GM23248 (cell line): ENCODE measurements around the gene PUM1. TPM values are rescaled to one million over a fixed set of nuclear protein-coding genes. Genes with fewer than 3 reads are reported as not detected.

ENCODE experiments used
- DNase-seq: peaks from one replicate; pipeline ENCODE4 v3.0.0-alpha.2; 2015
- H2AFZ ChIP-seq: fragments of 200-600 bp; sonication (generic); 2 replicates; pipeline ENCODE4 v1.6.1; 2016; ENCODE audit warnings: antibody characterized with exemption
- H3F3A ChIP-seq: fragments of 200-600 bp; sonication (generic); 2 replicates; pipeline ENCODE4 v1.6.1; 2016; ENCODE audit warnings: mild to moderate bottlenecking, antibody characterized with exemption, mixed run types; ENCODE audit not compliant: insufficient read depth
- H3K27ac ChIP-seq: fragments of 200-600 bp; sonication (generic); 2 replicates; pipeline ENCODE4 v1.5.1; 2016; ENCODE audit warnings: mild to moderate bottlenecking
- H3K27me3 ChIP-seq: fragments of 200-600 bp; sonication (generic); replicated peaks from 2 replicates; pipeline ENCODE4 v1.6.1; 2016; ENCODE audit warnings: mild to moderate bottlenecking; ENCODE audit not compliant: insufficient read depth
- H3K36me3 ChIP-seq: fragments of 200-600 bp; sonication (generic); 2 replicates; pipeline ENCODE4 v1.6.1; 2016; ENCODE audit warnings: low read depth, mild to moderate bottlenecking
- H3K4me1 ChIP-seq: fragments of 200-600 bp; sonication (generic); 2 replicates; pipeline ENCODE4 v1.6.1; 2016; ENCODE audit warnings: mild to moderate bottlenecking; ENCODE audit not compliant: insufficient read depth
- H3K4me2 ChIP-seq: fragments of 200-600 bp; sonication (generic); one replicate; pipeline ENCODE4 v1.6.1; 2016; ENCODE audit warnings: mild to moderate bottlenecking; ENCODE audit not compliant: unreplicated experiment
- H3K4me3 ChIP-seq: fragments of 200-600 bp; sonication (generic); 2 replicates; pipeline ENCODE4 v1.5.1; 2016; ENCODE audit warnings: mild to moderate bottlenecking
- H3K79me2 ChIP-seq: fragments of 200-600 bp; sonication (generic); 2 replicates; pipeline ENCODE4 v1.6.1; 2016; ENCODE audit warnings: mild to moderate bottlenecking; ENCODE audit not compliant: insufficient read depth
- H3K9ac ChIP-seq: fragments of 200-600 bp; sonication (generic); 2 replicates; pipeline ENCODE4 v1.6.1; 2016; ENCODE audit warnings: mild to moderate bottlenecking
- H3K9me2 ChIP-seq: fragments of 200-600 bp; sonication (generic); 2 replicates; pipeline ENCODE4 v1.6.1; 2016; ENCODE audit warnings: mixed run types, mild to moderate bottlenecking, moderate library complexity; ENCODE audit not compliant: insufficient read depth
- H3K9me3 ChIP-seq: fragments of 200-600 bp; sonication (generic); one replicate; pipeline ENCODE4 v1.6.1; 2017; ENCODE audit warnings: low read depth
- H4K20me1 ChIP-seq: fragments of 200-600 bp; sonication (generic); 2 replicates; pipeline ENCODE4 v1.6.0; 2016; ENCODE audit not compliant: insufficient read depth
- EZH2 ChIP-seq: fragments of 200-600 bp; sonication (generic); IDR thresholded peaks from 2 replicates; pipeline ENCODE4 v1.6.1; 2018; ENCODE audit warnings: antibody characterized with exemption, mild to moderate bottlenecking; ENCODE audit not compliant: insufficient read depth, poor library complexity, severe bottlenecking
- EZH2phosphoT487 ChIP-seq: fragments of 200-600 bp; sonication (generic); IDR thresholded peaks from 2 replicates; pipeline ENCODE4 v1.6.1; 2018; ENCODE audit warnings: antibody characterized with exemption, moderate library complexity, mild to moderate bottlenecking, low read depth; ENCODE audit not compliant: insufficient read depth
- WGBS, 2 experiments: methylation state at CpG; one replicate each; pipeline ENCODE4 v1.1.6; 2015 to 2017; ENCODE audit warnings: low lambda C conversion rate in 2 of 2, low coverage in 1 of 2; ENCODE audit errors: missing lambda C conversion rate in 2 of 2; 5-methylcytosine and 5-hydroxymethylcytosine counted together
- in situ Hi-C: fragments of 300-500 bp; cut with MboI; formaldehyde crosslinking; loops from 2 replicates; pipeline ENCODE4 v1.15.0; 2020
- polyA plus RNA-seq: library from polyadenylated mRNA; unstranded; fragments of >200 nt; fragmentation: Nextera tagmentation; extraction: Ambion mirVana; gene quantifications from 2 replicates; pipeline ENCODE4 v1.2.1, GENCODE V29; 2016
- total RNA-seq: library from RNA; depleted of rRNA; stranded (reverse); fragments of >200 nt; shearing (Covaris generic); gene quantifications from 2 replicates; pipeline ENCODE4 v1.2.3, GENCODE V29; 2014

Gene PUM1
- total and polyA plus RNA-seq, 2 experiments from 2014 or later = 46.3 to 49.5 TPM

DNA sequence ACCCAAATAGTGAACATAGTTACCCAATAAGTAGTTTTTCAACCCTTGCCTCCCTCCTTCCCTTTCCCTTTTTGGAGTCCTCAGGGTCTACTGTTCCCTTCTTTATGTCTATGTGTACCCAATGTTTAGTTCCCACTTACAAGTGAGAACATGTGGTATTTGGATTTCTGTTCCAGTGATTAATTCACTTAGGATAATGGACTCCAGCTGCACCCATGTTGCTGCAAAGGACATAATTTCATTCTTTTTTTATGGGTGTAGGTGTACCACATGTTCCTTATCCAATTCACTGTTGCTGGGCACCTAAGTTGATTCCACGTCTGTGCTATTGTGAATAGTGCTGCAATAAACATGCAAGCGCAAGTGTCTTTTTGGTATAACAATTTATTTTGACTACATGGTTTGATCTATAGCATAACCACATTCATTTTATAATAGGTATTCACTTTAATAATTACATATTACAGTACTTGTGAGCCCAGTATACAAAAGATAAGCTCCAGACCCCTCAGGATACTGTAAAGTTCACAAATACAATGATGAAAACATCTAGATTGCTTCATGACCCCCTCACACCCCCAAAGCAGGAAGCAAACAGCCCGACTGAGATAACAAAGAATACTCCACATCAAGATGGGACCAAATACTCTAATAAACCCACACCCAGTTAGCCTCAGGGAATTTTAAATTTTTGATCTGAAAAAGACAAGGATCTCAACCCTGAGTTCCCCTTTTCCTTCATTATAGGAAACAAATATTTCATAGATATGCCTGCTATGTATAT lies 45.3 kb downstream of the PUM1 start:
- H3K9me3 ChIP-seq = no peaks in the 10 kb centered on the region
- H3K79me2 ChIP-seq = peaks cover 100% of the 10 kb centered on the region
- no peaks in the 10 kb centered on the region for H3K27me3 ChIP-seq
- peaks cover 8% of the 10 kb centered on the region; the same call in 1 of the 2 replicates for H3K36me3 ChIP-seq
- no peak overlapping the region for H3K4me2 ChIP-seq
- TF ChIP-seq EZH2 (no peak), EZH2phosphoT487 (no peak)
- H3F3A ChIP-seq = peaks cover 18% of the 10 kb centered on the region; the same call in 1 of the 2 replicates
- H3K4me1 ChIP-seq = peaks cover 15% of the 10 kb centered on the region
- DNase-seq = no peak
- H4K20me1 ChIP-seq = peaks cover 24% of the 10 kb centered on the region
- H3K4me3 ChIP-seq = no peak overlapping the region
- no peak overlapping the region for H3K9ac ChIP-seq
- H3K9me2 ChIP-seq = no peaks in the 10 kb centered on the region
- no peak overlapping the region for H2AFZ ChIP-seq
- H3K27ac ChIP-seq = no peak overlapping the region
- in situ Hi-C loops = no loop called here
- WGBS, 2 experiments = 62% methylated on average over 3 of the region's 3 CpGs

DNA sequence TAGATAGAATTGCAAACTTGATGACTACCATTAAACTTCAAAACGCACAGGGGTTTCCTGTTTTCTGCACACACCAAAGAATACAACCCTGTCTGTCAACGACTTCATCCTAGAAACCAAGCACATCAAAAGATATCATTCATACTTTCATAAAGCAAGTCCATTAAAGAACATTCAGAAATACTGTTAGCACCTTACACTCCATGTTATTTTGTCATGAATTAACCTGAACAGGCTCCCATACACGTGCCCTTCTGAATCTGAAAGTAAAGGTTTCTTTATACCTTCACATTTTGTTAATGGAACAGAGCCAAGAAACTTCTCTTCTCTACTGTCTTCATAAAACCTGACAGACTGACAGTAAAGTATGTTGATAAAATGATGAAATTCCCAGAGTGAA lies 46.1 kb downstream of the PUM1 start:
- no peaks in the 10 kb centered on the region for H3K27me3 ChIP-seq
- DNase-seq = no peak
- peaks cover 7% of the 10 kb centered on the region; the same call in 1 of the 2 replicates for H3K4me1 ChIP-seq
- H3K4me2 ChIP-seq = no peak overlapping the region
- no peak overlapping the region for H2AFZ ChIP-seq
- H4K20me1 ChIP-seq = peaks cover 19% of the 10 kb centered on the region; the same call in 1 of the 2 replicates
- H3K27ac ChIP-seq = no peak overlapping the region
- H3K36me3 ChIP-seq = peaks cover 8% of the 10 kb centered on the region; the same call in 1 of the 2 replicates
- H3K9ac ChIP-seq = no peak overlapping the region
- in situ Hi-C loops = no loop called here
- no peak for TF ChIP-seq EZH2phosphoT487
- TF ChIP-seq EZH2 = no peak
- H3K9me2 ChIP-seq = no peaks in the 10 kb centered on the region
- H3K9me3 ChIP-seq = no peaks in the 10 kb centered on the region
- 97 to 100% methylated on average over 3 of the region's 3 CpGs for WGBS, 2 experiments
- peaks cover 100% of the 10 kb centered on the region for H3K79me2 ChIP-seq
- peaks cover 11% of the 10 kb centered on the region; the same call in 1 of the 2 replicates for H3F3A ChIP-seq
- no peak overlapping the region for H3K4me3 ChIP-seq

DNA sequence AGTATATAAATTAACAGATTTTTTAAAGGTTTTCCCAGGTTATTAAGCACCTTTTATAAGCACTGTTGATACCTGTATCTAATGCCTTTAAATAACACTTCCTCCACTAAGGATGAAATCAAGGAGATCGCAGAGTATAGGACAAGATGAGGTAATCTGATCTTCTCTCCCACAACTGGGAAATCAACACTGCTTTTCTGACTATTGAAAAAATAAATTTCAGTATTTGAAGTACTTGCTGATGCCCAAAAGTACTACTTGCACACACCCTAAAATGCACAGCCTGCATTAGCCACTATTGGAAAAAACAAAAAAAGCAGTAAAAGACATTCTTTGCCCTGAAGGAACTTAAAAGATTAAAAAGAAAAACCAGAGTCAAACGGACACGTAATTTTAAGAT lies 48.6 kb downstream of the PUM1 start:
- H3K27ac ChIP-seq = no peak overlapping the region
- H4K20me1 ChIP-seq = peaks cover 26% of the 10 kb centered on the region
- in situ Hi-C loops = no loop called here

DNA sequence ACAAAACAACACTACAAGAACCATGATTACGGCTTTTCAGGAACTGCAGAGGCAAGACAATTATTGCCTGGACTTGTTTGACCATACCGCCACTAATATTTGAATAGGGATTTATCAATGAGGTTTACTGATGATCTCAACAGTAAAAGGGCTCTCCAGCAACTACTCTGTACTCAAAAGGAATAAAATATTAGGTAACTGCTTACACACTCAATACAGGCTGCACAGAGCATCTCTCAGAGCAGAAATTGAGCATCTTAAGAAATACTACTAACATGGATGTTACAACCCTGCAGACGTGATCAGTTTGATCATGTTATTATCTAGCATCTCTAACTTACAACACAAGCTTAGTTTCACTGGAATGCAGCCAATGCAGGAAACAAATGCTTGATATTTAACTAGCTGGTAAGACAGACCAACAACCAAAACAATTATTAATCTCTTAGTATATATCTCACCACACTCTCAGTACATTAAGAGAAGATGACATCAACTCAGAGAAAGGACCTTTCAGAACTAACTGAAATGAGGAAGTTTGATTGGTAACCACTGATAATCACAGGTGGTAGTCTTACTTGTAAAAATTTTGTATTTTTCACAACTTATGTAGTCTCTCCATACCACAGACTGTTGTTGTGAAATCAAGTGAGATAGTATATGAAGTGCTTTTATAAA lies 52.2 kb downstream of the PUM1 start:
- no peaks in the 10 kb centered on the region for H3K27me3 ChIP-seq
- peaks cover 100% of the 10 kb centered on the region for H3K79me2 ChIP-seq
- H3K4me2 ChIP-seq = no peak overlapping the region
- H3K9ac ChIP-seq = no peak overlapping the region
- H3K36me3 ChIP-seq = 0 out of 2 replicates have a peak, but pooled peaks cover 2% of the 10 kb centered on the region
- H4K20me1 ChIP-seq = peaks cover 47% of the 10 kb centered on the region
- WGBS, 2 experiments = 88 to 95% methylated on average over 3 of the region's 3 CpGs
- H3K4me1 ChIP-seq = peaks cover 48% of the 10 kb centered on the region
- in situ Hi-C loops = no loop called here
- H2AFZ ChIP-seq = no peak overlapping the region
- no peak for TF ChIP-seq EZH2phosphoT487
- no peak for TF ChIP-seq EZH2
- H3K4me3 ChIP-seq = no peak overlapping the region
- peaks cover 37% of the 10 kb centered on the region for H3F3A ChIP-seq
- H3K27ac ChIP-seq = no peak overlapping the region
- no peaks in the 10 kb centered on the region for H3K9me3 ChIP-seq
- H3K9me2 ChIP-seq = no peaks in the 10 kb centered on the region
- DNase-seq = peak; percentile 20

More for the DNA sequence above, 48.6 kb downstream of the PUM1 start:
- Histone ChIP-seq H3K79me2 (peaks cover 100% of the 10 kb centered on the region), H3K9me3 (no peaks in the 10 kb centered on the region), H3K9me2 (no peaks in the 10 kb centered on the region), H3K4me2 (no peak overlapping the region), H3K36me3 (peaks cover 5% of the 10 kb centered on the region; the same call in 1 of the 2 replicates), H3K4me3 (no peak overlapping the region), H2AFZ (no peak overlapping the region), H3K4me1 (peaks cover 21% of the 10 kb centered on the region), H3K9ac (no peak overlapping the region), H3K27me3 (no peaks in the 10 kb centered on the region), H3F3A (peaks cover 11% of the 10 kb centered on the region; the same call in 1 of the 2 replicates)
- no peak for DNase-seq
- WGBS, 2 experiments = 92 to 94% methylated on average over 3 of the region's 3 CpGs
- no peak for TF ChIP-seq EZH2
- no peak for TF ChIP-seq EZH2phosphoT487
